ENCODE measurements around the gene PLXDC2. TPM values are rescaled to one million over a fixed set of nuclear protein-coding genes. Genes with fewer than 3 reads are reported as not detected.

Gene PLXDC2
- total RNA-seq, 1 donor from 2014 or later: 129 TPM

DNA sequence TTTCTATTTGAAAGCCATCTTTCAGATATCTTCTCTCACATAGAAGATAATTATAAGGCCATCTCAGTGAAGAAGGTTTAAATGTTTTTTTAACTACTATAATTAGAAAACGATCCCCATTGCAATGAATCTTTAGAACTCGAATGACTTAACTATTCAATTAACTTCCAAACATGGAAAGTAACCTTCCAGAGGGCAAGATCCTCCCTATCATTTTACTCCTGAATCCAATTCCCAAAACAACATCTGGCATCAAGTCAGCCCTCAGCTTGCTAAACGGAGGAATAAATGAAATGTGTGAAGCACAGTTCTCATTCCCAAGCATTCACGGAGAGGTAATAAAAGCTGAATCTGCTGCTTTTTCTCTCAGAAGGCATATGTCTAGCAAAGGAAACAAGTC, 293.4 kb downstream of the PLXDC2 start:
- H3K4me1 ChIP-seq: no peaks in the 10 kb centered on the region
- ATAC-seq (no peak), DNase-seq (no peak)
- H3K4me3 ChIP-seq: no peak overlapping the region
- H3K9me3 ChIP-seq: no peaks in the 10 kb centered on the region
- H3K27me3 ChIP-seq: no peaks in the 10 kb centered on the region
- intact Hi-C loops (cut with DNase I): no loop called here
- H3K36me3 ChIP-seq: no peaks in the 10 kb centered on the region
- TF ChIP-seq, protein P1, sequence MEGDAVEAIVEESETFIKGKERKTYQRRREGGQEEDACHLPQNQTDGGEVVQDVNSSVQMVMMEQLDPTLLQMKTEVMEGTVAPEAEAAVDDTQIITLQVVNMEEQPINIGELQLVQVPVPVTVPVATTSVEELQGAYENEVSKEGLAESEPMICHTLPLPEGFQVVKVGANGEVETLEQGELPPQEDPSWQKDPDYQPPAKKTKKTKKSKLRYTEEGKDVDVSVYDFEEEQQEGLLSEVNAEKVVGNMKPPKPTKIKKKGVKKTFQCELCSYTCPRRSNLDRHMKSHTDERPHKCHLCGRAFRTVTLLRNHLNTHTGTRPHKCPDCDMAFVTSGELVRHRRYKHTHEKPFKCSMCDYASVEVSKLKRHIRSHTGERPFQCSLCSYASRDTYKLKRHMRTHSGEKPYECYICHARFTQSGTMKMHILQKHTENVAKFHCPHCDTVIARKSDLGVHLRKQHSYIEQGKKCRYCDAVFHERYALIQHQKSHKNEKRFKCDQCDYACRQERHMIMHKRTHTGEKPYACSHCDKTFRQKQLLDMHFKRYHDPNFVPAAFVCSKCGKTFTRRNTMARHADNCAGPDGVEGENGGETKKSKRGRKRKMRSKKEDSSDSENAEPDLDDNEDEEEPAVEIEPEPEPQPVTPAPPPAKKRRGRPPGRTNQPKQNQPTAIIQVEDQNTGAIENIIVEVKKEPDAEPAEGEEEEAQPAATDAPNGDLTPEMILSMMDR (IDR thresholded peaks at IDR 0.05): no peak
- H3K27ac ChIP-seq: no peak overlapping the region

DNA sequence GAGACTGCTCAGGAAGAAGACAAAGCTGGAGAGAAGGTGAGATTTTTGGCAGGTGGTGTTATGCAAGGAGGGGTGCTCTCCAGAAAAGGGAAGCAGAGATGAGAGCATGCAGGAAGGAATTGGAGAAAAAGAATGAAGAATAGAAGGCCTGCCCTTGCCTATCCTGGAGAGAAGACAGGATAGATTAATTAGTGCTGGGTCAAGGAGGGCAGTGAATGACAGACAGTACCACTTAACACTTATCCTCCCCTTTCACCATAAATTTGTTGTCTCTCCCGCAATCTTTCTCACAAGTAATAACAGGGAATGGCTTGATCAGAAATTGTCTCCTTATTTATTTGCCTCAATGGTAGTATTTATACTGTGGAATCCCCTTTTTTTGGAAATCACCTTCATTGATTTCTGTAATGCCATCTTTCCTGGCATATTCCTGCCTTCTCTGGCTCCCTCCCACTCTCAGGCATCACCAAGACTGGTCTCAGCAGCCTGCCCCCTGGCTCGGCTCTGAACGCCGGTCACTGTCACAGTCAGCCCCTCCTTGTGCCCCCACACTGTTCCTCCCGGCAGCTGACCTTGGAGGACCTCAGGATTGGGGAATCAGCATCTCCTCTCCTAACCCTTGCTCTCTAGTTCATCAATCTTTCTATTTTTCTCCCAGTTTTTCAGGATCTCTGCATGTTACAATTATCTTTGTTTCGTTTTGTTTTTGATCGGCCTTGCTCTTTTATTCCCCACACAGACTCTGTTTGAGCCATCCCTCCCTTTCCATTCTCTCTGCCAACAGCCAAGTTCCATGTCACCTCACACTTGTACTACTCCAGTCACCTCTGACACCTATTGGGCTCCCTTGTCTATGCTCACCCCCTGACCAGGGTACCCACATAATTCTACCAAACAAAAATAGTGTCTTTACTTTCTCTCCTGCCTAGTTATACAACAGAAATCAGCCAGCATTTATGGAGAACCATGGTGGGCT, 294.2 kb downstream of the PLXDC2 start:
- DNase-seq (no peak), ATAC-seq (no peak)
- H3K4me3 ChIP-seq: peak overlapping the region; percentile 21
- no peaks in the 10 kb centered on the region for H3K4me1 ChIP-seq
- H3K9me3 ChIP-seq: no peaks in the 10 kb centered on the region
- H3K36me3 ChIP-seq: no peaks in the 10 kb centered on the region
- TF ChIP-seq, protein P1 (IDR thresholded peaks at IDR 0.05): no peak
- intact Hi-C loops (cut with DNase I): no loop called here
- no peaks in the 10 kb centered on the region for H3K27me3 ChIP-seq
- H3K27ac ChIP-seq: no peak overlapping the region

DNA sequence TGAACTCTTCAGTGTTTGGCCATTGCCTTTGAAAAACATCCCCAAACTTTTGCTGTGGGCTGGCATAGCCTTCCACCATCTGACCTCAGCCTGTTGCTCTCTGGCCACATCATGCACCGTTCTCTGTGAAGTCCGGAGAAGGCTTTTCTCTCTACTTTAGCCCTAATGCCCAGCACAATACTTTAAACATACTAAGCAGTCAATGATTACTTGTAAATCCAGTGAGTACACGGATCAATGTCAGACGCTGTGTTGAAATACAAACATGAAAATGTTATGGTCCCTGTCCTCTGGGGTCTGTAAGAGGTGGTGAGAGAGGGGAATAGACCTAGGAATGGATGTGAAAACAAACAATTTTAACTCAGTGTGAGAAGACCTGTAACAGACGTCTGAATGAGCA, 297.9 kb downstream of the PLXDC2 start:
- no peak overlapping the region for H3K27ac ChIP-seq
- DNase-seq (no peak), ATAC-seq (no peak)
- no peaks in the 10 kb centered on the region for H3K36me3 ChIP-seq
- H3K9me3 ChIP-seq: no peaks in the 10 kb centered on the region
- no peaks in the 10 kb centered on the region for H3K4me1 ChIP-seq
- TF ChIP-seq, protein P1 (IDR thresholded peaks at IDR 0.05): no peak
- no peak overlapping the region for H3K4me3 ChIP-seq
- intact Hi-C loops (cut with DNase I): no loop called here
- H3K27me3 ChIP-seq: no peaks in the 10 kb centered on the region

- Histone ChIP-seq H3K9me3 (no peaks in the 10 kb centered on the region), H3K4me3 (no peak overlapping the region), H3K4me1 (no peaks in the 10 kb centered on the region), H3K36me3 (no peaks in the 10 kb centered on the region), H3K27ac (no peak overlapping the region), H3K27me3 (no peaks in the 10 kb centered on the region)
- TF ChIP-seq, protein P1 (IDR thresholded peaks at IDR 0.05): no peak
- DNase-seq (no peak), ATAC-seq (no peak)
- intact Hi-C loops (cut with DNase I): no loop called here
Measured at GRCh38 chr10:20115894-20116293, 299.7 kb downstream of the PLXDC2 start.

GRCh38 chr10:20117471-20117870, 301.2 kb downstream of the PLXDC2 start:
- TF ChIP-seq, protein P1 (IDR thresholded peaks at IDR 0.05): no peak
- no peak for ATAC-seq
- intact Hi-C loops (cut with DNase I): no loop called here

More at GRCh38 chr10:20117471-20117870, 301.2 kb downstream of the PLXDC2 start:
- no peak for DNase-seq
- Histone ChIP-seq H3K9me3 (no peaks in the 10 kb centered on the region), H3K4me1 (no peaks in the 10 kb centered on the region), H3K36me3 (no peaks in the 10 kb centered on the region), H3K27me3 (no peaks in the 10 kb centered on the region), H3K4me3 (no peak overlapping the region), H3K27ac (no peak overlapping the region)

Measured in upper lobe of right lung (tissue), 1 donor.